ENCODE results near the gene KRTAP7-1.

The KRTAP7-1 gene, protein sequence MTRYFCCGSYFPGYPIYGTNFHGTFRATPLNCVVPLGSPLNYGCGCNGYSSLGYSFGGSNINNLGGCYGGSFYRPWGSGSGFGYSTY

GRCh38 chr21:30829659-30830058 lies at the start of gene KRTAP7-1:
TSS of gene KRTAP7-1 (minus strand) at chr21:30829759. CDS start at chr21:30829698, 61 bp downstream.
- DNase-seq = no peak

GRCh38 chr21:30874526-30874925 lies 45.0 kb upstream of the KRTAP7-1 start:
- DNase-seq = no peak

DNA sequence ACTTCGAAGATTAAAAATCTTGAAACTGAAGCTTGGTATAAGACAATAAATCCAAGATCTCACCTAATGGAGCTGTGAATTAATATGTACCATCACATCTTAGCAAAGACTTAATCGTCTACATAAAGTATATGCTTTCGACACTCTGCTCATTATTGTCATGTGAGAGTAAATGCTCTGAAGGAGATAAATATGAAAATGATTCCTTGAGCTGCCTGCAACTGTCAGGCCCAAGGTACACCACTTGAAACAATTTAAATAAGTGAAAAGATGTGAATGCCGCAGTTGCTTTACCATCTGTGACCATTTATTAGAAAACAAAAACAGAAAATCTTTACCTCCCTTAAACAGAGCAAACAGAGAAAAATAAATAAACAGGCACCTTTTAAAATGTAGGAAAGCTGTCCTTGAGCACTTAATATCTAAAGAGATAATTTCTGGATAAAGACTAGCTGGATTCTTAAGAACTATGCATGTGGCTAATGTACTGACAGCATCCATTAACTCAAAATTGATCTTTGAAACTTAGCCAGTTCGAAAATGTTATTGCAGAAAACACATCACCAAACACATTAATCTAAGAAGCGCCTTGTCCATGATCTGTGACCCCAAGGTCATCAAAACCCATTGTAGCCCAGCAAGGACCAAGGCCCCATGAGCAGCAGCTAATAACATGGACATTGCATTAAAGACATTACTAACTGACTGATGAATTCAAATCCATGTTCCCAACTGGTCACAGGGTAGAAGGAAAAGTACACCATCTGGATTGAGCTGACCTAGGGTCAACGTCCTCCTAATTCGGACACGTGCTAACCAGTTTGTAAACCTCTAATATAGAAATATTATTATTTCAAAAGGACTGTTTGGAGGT lies 18.3 kb upstream of the KRTAP7-1 start:
- DNase-seq = no peak

DNA sequence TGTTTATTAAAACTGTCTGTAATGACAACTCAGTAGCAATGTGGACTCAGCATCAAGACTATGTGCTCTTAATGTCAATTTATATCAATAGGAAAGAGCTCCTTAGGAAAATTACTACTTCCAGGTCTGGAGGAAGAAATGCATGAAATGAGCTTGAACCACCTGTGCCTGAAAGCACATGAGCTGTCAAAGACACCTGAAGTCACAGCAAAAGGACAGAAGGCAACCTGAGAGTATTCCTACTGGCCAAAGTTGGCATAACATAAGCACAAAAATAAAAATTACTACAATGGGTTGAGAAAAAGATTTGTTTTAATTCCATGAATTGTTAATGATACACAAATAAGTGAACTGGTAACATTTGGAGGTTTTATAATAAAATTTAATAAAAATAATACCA lies 13.4 kb upstream of the KRTAP7-1 start:
- DNase-seq = no peak

DNA sequence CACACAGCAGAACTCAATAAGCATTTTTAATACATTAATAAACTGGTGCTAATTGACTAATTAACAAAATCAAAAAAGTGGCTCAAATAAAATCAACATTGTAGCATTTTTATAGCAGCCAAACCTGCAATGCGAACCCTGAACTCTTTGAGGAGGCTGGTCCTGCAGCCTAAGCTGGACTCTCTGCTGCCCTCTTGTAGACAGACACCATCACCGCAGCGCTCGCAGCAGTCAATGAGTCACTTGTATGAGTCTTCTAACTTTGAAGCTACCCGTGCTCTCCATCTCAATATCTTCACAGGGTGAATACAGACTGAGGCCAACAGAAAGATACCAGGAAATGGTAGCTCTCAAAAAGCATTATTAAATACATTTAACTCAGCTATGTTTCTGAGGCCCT lies 9.7 kb upstream of the KRTAP7-1 start:
- DNase-seq = peak; percentile 4

DNA sequence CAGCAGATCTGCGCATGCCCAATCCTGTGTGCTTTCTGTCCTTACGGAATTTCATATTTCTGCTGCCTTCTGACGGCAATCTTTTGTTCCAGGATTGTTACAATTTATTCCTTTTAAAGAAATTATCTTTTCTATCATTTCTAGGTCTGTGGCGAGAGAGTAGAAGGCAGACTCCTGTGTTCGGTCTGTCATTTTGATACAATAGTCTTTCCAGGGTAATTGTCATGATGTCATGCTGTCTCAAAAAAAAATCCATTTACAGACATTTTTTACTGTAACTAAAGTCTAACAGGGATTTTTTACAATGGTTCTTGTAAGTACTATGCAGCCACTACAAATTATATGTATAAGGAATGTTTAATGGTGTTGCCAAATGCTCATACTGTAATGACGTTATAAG lies 9.0 kb upstream of the KRTAP7-1 start:
- DNase-seq = no peak

DNA sequence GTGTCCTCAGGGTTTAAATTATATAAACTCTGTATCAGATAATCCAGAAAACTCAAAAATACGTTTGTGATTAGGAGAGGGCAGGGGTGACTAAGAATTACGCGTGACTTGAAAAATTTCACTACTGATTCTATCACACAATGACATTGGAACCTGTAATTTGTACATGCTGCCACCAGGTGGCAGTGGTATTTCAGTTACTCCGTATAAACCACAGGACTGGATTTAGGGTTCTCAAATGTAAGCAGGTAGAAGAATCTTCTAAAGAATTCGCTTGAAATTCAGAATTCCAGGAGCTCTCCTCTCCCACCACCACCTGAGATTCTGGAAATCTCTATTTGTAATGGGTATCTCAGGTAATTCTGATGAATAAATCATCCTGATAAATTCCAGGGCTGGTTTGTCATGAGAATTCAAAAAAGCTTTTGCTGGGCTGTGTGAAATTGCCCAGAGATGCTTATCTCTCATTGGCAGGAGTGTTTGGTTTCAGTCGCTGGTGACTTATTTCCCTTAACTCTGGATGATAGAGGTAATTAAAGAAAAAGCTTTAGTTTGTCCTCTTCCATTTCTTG lies 1.7 kb upstream of the KRTAP7-1 start:
- DNase-seq = no peak

- no peak for DNase-seq
Measured at GRCh38 chr21:30818837-30819610, 10.5 kb downstream of the KRTAP7-1 start.

DNA sequence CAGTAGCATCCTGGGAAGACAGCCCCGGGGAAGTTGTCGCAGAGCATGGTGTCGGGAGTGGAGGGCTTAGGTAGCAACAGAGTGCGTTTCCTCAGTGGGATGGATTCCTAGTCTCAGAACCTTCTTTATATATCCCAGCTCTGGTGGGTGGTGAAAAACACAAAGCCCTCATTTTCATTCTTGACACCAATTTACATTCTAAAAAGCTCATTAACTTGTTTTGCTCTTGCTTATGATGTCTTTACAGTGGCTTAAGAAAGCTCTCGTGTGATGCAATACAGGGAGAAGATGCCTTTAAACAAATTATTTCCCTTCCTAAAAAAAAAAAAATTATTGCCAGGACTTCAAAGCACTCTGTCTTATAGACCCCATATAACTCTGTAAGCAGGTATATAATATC lies 16.4 kb downstream of the KRTAP7-1 start, which contains the start of gene KRTAP8-1:
Gene KRTAP8-1 (minus strand): TSS at position 101 of the 400 bp plus-strand sequence. CDS start 54 bp downstream, at position 47.
- no peak for DNase-seq

DNA sequence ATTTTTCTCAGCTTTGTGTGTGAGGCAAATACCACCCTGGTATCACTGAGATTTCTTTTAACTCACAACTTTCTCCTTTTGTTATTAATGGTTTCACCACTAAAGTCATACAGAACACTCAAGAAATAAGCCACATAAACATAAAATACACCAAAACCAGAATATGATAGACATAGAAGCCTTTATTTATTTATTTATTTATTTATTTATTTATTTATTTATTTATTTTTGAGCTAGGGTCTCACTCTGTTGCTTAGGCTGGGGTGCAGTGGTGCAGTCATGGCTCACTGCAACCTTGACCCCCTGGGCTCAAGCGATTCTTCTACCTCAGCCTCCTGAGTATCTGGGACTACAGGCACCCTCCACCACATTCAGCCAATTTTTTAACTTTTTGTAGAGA lies 29.0 kb downstream of the KRTAP7-1 start:
- no peak for DNase-seq

DNA sequence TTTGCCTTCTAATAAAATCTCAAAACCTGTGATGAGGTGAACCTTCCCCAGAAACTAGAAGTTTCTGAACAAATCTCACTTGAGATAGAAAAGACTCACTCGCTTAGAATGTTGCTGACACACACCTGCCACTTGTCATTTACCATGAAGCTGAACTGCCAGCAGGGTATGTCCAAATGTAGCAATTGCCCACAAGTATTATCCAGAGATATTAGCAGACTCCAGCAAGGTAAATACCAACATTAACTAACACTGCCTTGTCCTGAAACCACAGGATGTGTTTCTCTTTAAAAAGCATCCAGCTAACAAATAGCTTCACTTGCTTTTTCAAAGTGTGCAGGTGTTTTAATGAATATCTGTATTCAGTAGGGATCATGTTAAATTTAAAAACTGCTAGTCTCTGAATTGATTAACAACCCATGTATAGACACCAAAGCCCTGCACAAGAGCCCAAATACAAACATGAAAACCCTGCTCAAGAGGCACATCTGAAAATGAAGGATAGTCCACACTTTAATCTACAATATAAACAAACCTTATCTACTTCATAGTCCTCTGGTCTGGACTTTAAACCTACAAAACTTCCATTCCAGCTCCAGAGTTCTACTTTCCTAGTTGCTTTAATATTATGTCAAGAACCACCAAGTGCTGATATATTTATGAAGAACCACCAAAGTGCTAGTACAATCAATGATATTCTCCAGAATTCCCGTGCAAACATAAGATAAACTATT lies 35.8 kb downstream of the KRTAP7-1 start:
- no peak for DNase-seq

DNA sequence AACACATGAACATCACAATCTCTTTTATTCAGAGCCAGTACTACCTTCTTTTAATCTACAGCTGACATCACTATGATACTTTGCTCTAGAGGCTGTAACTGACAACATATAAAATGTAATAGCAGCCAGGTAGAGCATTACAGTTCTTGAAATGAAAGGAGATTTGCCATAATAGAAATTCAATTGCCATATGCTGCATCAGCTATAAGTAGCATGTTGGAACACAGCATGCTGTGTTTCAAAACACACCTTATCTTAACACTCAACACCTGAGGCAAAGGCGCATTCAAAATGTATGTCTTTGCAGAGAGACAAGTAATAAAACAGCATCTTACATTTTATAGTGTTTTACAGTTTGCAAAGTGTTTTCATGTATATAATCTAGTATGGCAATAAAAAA lies 50.3 kb downstream of the KRTAP7-1 start:
- DNase-seq = no peak
